ENCODE data around the gene ARHGAP29. TPM values are rescaled to one million over a fixed set of nuclear protein-coding genes. Genes with fewer than 3 reads are reported as not detected.

ARHGAP29 gene
- total RNA-seq, 1 donor from 2014 or later = 19.9 TPM

DNA sequence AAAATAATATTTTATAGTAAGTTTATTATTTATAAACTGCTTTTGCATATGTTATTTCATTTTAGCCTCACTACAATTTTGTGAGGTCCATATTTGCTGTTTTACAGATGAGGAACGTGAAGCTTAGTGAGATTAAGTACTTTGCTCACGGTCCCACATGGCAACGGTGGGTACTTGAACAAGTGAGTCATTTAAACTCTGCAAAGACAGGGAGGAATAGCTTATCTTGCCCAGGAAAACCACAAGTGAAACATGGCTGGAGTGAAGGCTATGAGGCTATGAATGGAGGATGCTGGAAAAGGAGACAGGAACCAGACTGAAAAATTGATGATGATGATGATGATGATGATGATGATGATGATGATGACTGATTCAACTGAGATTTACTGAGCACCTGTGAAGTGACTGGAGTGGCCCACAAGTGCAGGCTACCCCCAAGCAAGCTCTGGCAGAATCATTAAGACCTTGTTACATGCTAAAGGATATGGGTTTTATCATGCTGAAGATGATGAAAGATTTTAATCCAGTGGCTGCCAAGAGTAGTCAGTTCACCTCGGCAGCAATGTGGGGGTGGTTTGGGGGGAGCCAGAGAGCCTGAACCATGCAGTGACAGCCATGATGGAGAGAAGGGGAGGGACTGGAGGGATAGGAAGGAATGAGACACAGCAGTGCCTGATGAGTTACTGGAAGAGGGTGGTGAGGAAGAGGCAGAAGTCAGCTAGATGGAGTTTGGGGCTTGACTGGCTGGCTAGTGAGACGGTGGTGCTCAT, 115.0 kb downstream of the ARHGAP29 start:
- Mint-ChIP-seq H3K27me3 (ENCODE audit: low read depth, unreplicated experiment) (peaks cover 9% of the 10 kb centered on the region), H3K27ac (ENCODE audit: unreplicated experiment) (peak overlapping the region; percentile 21), H3K9me3 (ENCODE audit: unreplicated experiment) (peaks cover 4% of the 10 kb centered on the region), H3K4me3 (ENCODE audit: unreplicated experiment) (no peak overlapping the region), H3K36me3 (ENCODE audit: low read depth, unreplicated experiment) (no peaks in the 10 kb centered on the region), H3K4me1 (ENCODE audit: low read depth, unreplicated experiment) (peaks cover 37% of the 10 kb centered on the region)
- H3K36me3 ChIP-seq (ENCODE audit: insufficient read depth, low read length) = no peaks in the 10 kb centered on the region
- H3K4me1 ChIP-seq (ENCODE audit: insufficient read depth, low read length) = peaks cover 3% of the 10 kb centered on the region
- no peak overlapping the region for H3K27ac ChIP-seq (ENCODE audit: low read depth, low read length)
- no peaks in the 10 kb centered on the region for H4K20me1 ChIP-seq (ENCODE audit: insufficient read depth, low read length)
- no peak overlapping the region for H3K4me3 ChIP-seq (ENCODE audit: insufficient read depth, low read depth, low read length)
- peak; percentile 89 for DNase-seq (ENCODE audit: low read depth)
- no peak overlapping the region for H2AFZ ChIP-seq (ENCODE audit: low read depth, low read length)
- FAIRE-seq = no peak
- H3K79me2 ChIP-seq (ENCODE audit: insufficient read depth, low read length) = no peaks in the 10 kb centered on the region
- TF ChIP-seq EZH2 (IDR thresholded peaks at IDR 0.05; ENCODE audit: insufficient read depth, low read length) = no peak
- TF ChIP-seq, protein P1, sequence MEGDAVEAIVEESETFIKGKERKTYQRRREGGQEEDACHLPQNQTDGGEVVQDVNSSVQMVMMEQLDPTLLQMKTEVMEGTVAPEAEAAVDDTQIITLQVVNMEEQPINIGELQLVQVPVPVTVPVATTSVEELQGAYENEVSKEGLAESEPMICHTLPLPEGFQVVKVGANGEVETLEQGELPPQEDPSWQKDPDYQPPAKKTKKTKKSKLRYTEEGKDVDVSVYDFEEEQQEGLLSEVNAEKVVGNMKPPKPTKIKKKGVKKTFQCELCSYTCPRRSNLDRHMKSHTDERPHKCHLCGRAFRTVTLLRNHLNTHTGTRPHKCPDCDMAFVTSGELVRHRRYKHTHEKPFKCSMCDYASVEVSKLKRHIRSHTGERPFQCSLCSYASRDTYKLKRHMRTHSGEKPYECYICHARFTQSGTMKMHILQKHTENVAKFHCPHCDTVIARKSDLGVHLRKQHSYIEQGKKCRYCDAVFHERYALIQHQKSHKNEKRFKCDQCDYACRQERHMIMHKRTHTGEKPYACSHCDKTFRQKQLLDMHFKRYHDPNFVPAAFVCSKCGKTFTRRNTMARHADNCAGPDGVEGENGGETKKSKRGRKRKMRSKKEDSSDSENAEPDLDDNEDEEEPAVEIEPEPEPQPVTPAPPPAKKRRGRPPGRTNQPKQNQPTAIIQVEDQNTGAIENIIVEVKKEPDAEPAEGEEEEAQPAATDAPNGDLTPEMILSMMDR (IDR thresholded peaks at IDR 0.05; ENCODE audit: insufficient read depth, low read depth, low read length) = no peak
- no peaks in the 10 kb centered on the region for H3K27me3 ChIP-seq (ENCODE audit: insufficient read depth, low read length)
- no peak overlapping the region for H3K9ac ChIP-seq (ENCODE audit: low read length)
- H3K9me3 ChIP-seq (ENCODE audit: insufficient read depth, low read depth, low read length) = no peaks in the 10 kb centered on the region
- H3K4me2 ChIP-seq (ENCODE audit: low read length) = no peak overlapping the region

Other genes with a start within 250 kb of the ARHGAP29 start
- 0.14 and 0.20 TPM in 2 replicates for gene ABCA4, start 116.4 kb downstream of the ARHGAP29 start, total RNA-seq
- 38.4 and 41.6 TPM in 2 replicates for gene ABCD3, start 180.8 kb upstream of the ARHGAP29 start, total RNA-seq

Data from astrocyte (in vitro differentiated cells and primary cell).